CD4-positive, alpha-beta T cell treated with Interleukin-6 for 4 hours (primary cell): Measurements from ENCODE around the gene SV2B.
A peak's percentile ranks its signal among the peaks of the same experiment; 100 is the strongest.
"Not testable (repeated sequence)": the region's sequence is repeated elsewhere in the genome, so short reads cannot be mapped to it uniquely, and the experiment has no call there.

Source experiments
- DNase-seq: peaks from one replicate; pipeline ENCODE4 v3.0.0-alpha.2; 2020; ENCODE audit warnings: mixed read lengths

Gene SV2B

DNA sequence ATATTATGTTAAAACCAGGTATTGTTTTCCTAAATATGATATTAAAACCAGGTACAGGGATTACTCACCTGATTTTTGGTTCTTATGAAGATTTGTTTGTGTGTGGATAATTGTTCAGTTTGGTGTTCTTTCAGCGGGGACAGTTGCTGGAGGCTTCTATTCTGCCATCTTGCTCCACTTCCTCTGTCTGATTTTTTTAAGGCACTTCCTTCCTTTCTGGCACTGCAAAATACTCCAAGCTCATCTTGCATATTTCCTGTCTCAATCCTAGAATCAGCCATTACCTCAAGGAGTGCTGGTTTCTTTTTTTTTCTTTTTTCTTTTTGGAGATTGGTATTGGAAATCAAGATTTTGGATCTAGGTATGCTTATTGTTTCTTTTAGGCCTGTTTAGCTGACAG, 229.9 kb downstream of the SV2B start:
- DNase-seq, result no peak

DNA sequence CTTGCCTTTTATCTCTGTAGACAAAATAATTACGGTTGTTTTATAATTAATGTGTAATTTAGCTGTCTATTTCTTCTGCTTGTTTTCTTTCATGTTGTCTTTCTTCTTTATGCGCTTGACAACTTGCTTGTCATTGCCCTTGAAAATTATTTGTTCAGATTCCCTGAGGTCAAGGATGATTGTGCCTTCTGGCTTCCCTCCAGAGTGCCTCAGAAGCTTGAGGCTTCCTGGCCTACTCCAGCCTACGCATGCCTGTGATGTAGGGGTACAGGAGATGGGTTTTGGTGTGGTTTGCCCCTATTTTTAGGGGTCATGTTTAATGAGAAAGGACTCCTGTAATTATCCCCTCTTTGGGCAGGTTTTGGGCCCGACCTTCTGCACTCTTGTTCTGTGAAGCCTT, 231.5 kb downstream of the SV2B start:
- no peak for DNase-seq

DNA sequence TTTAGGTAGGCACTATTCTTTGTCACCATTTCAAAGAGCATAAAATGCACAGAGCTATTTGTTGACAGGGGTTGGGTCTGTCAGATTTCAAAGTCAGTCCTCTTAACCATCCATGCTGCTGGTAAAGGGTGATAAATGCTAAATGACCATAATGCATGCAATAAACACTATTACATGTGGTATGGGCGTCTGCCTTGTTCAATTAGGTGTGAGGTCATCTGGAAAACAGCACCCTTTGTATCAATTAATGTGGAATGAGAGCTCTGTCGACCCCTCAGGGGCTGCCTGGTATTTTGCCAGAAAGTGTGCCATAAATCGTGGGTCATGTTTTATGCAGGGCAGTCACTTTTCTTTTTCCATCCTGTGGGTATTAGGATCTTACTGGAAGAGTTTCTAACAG, 235.6 kb downstream of the SV2B start:
- no peak for DNase-seq

DNA sequence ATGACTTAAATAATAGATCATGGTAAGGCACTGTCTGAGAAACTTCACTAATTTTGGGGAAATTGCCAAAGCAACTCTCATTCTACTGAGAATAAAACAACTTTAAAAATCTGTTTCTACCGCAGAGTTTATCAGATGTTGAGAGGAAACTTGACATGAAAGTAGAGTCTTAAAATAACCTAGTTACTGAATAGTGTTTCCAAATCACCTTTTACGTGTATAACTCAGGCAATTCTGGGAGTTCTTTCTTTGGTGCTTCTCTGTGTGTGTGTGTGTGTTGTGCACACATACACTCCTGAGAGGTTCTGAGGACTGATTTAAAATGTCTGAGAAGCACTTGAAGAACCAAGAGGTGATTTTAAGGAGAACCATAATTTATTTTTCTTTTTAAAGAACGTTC, 236.6 kb downstream of the SV2B start:
- DNase-seq, result no peak

DNA sequence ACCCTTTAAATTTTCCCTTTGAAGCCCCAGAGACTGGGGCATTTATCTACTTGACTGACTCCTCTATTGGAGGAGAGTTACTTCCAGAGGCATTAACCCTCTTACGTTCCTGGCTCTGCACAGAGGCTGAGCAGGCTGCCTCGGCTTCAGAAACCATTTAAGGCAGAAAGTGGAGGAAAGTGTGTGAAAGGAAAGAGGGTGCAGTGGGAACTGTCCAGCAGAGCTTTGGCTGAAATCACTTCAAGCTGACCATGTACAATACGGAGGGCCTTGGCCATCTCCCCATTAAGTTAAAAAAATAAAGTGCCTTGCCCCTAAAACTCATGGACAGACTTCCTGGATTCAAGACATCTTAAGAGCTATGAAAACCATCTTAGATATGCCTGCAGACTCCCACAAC, 238.7 kb downstream of the SV2B start:
- peak; percentile 10 for DNase-seq

DNA sequence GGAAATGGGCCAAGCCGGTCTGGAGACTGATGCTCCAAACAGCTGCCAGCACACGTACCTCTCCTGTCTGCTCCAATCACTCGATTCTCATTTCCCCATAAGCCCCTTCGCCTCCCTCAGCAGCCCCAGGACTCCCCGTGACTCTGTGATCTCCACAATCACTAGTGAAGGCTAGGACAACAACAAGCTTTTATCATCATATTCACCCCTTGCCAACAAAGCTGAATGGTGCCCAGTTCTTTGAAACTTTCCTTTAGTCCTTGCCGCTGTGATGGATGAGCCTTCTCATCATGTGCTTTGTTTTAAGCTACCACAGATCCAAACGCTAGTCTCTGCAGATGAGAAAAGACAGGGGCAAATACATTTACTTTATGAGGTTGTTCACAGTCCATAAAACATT, 242.0 kb downstream of the SV2B start:
- DNase-seq, result no peak

DNA sequence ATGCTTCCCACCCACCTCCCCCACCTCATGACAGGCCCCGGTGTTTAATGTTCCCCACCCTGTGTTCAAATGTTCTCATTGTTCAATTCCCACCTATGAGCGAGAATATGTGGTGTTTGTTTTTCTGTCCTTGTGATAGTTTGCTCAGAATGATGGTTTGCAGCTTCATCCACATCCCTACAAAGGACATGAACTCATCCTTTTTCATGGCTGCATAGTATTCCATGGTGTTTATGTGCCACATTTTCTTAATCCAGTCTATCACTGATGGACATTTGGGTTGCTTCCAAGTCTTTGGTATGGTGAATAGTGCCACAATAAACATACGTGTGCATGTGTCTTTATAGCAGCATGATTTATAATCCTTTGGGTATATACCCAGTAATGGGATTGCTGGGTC, 244.9 kb downstream of the SV2B start:
- not testable (repeated sequence) for DNase-seq

DNA sequence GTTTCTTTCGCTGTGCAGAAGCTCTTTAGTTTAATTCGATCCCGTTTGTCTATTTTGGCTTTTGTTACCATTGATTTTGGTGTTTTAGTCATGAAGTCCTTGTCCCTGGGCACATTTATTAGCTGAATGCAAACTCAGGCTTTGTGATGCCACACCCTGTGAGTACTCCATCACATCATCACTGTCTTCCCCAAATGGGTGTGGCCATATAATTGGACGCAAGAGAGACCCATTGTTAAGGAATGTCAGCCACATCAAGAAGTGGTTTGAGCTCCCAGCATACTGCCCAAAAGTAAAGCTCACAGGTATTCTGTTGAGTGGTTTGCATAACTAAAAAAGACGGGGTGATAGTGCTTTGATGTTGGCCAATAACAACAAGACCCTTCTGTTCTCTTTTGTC, 245.7 kb downstream of the SV2B start:
- DNase-seq, result no peak

DNA sequence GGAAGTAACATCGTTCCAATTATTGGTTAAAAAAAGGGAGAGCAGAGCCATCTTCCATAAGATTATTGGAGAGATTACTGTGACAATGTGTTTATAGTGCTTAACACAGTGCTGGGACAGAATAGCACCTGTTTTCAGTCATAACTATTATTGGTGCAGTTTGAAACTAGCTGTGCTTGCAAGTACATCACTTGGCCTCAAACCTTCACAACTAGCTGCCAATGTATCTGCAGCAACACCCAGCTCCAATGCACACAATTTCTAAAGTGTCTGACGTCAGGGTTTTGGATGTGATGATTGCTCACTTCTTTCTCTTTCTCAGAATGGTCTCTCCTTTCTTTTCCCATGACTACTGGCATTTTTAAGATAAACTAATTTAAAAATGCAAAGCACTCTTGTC, 246.2 kb downstream of the SV2B start:
- no peak for DNase-seq

DNA sequence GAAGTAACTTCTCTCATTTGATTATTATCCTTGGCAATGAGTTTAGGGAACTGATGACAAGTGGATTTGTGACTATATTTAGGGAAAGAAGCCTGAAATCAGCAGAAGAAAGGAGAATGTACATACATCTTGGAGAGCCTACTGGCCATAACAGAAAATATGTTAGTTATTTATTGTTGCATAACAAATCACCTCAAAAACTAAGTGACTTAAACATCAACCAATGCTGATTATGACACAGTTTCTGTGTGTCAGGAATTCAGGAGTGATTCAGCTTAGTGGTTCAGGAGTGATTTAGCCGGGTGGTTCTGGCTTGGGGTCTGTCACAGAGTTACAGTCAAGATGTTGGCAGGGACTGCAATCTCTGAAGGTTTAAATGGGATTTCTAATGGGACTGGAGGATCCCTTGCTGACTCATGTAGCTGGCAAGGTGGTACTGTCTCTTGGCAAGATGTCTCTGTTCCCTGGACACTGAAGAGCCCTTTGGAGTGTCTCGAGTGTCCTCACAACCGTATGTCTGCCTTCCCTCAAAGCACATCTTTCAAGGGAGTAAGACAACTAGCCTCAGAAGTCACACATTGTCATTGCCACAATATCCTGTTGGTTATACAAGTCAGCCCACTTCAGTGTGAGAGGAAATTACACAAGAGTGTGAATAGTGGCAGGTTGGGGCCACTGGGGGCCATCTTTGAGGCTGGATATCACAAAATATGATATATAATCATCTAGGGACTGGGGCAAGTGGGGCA, 248.9 kb downstream of the SV2B start:
- DNase-seq, result no peak
